K562 (cell line): Measurements from ENCODE around the gene PCSK7.

ENCODE experiments used
- CTCF ChIP-seq, 3 experiments: IDR thresholded peaks in 2 of 3; conservative IDR thresholded peaks in 1 of 3; 2 replicates each; pipeline ENCODE4 v1.5.1; 2011 to 2012; ENCODE audit warnings: low read length in 3 of 3, mild to moderate bottlenecking in 3 of 3, control low read depth in 2 of 3, improper control_type of control experiment in 1 of 3, inconsistent platforms in 1 of 3, low read depth in 1 of 3, mixed read lengths in 1 of 3, moderate library complexity in 1 of 3; ENCODE audit not compliant: insufficient read depth in 2 of 3
- FOXP1 ChIP-seq: sonication (generic); formaldehyde crosslinking; IDR thresholded peaks from 2 replicates; pipeline ENCODE4 v1.8.0; 2022; ENCODE audit warnings: mild to moderate bottlenecking, missing genetic modification reagents
- IRF2 ChIP-seq: sonication (generic); formaldehyde crosslinking; IDR thresholded peaks from 2 replicates; pipeline ENCODE4 v1.8.1; 2022; ENCODE audit warnings: mild to moderate bottlenecking, missing genetic modification reagents
- MAFK ChIP-seq: IDR thresholded peaks from 2 replicates; pipeline ENCODE4 v1.6.1; 2011; ENCODE audit warnings: low read length, improper control_type of control experiment
- RNF2 ChIP-seq: sonication (generic); IDR thresholded peaks from 2 replicates; pipeline ENCODE4 v1.6.1; 2016
- SETDB1 ChIP-seq: IDR thresholded peaks from one replicate; pipeline ENCODE4 v1.6.1; 2012; ENCODE audit warnings: low read length, control low read depth, inconsistent platforms
- ZBTB40 ChIP-seq, 2 experiments: fragments of 450-650 bp in 1 of 2; sonication (generic) in 1 of 2; formaldehyde crosslinking in 1 of 2; IDR thresholded peaks; 2 replicates each; pipeline versions ENCODE4 v1.7.1 to v1.9.0; 2016 to 2022; ENCODE audit warnings: inconsistent platforms in 1 of 2, mild to moderate bottlenecking in 1 of 2, missing genetic modification reagents in 1 of 2
- ZNF707 ChIP-seq: fragments of 250-450 bp; sonication (Bioruptor Pico); conservative IDR thresholded peaks from 2 replicates; pipeline ENCODE4 v1.8.0; 2022; ENCODE audit warnings: inconsistent platforms, mild to moderate bottlenecking, moderate library complexity

GRCh38 chr11:117187007-117187406 lies 44.9 kb downstream of the PCSK7 start:
- no peak for TF ChIP-seq CTCF (IDR thresholded peaks at IDR 0.05 in 2 of 3, conservative IDR thresholded peaks at IDR 0.05 in 1 of 3; ENCODE audit: insufficient read depth in 2 of 3, low read depth in 1 of 3, low read length in 3 of 3)
- no peak for TF ChIP-seq ZNF707 (CRISPR knock-in tag)
- no peak for TF ChIP-seq ZBTB40 (IDR thresholded peaks at IDR 0.05)
- no peak for TF ChIP-seq ZBTB40 (CRISPR knock-in tag; IDR thresholded peaks at IDR 0.05)
- TF ChIP-seq IRF2 (CRISPR knock-in tag): no peak
- TF ChIP-seq SETDB1: no peak
- TF ChIP-seq MAFK: no peak
- no peak for TF ChIP-seq RNF2
- TF ChIP-seq FOXP1: no peak
